ENCODE data around the gene LGALS7B. TPM values are rescaled to one million over a fixed set of nuclear protein-coding genes. Genes with fewer than 3 reads are reported as not detected.

Gene LGALS7B
- total RNA-seq, 1 donor = not detected

DNA sequence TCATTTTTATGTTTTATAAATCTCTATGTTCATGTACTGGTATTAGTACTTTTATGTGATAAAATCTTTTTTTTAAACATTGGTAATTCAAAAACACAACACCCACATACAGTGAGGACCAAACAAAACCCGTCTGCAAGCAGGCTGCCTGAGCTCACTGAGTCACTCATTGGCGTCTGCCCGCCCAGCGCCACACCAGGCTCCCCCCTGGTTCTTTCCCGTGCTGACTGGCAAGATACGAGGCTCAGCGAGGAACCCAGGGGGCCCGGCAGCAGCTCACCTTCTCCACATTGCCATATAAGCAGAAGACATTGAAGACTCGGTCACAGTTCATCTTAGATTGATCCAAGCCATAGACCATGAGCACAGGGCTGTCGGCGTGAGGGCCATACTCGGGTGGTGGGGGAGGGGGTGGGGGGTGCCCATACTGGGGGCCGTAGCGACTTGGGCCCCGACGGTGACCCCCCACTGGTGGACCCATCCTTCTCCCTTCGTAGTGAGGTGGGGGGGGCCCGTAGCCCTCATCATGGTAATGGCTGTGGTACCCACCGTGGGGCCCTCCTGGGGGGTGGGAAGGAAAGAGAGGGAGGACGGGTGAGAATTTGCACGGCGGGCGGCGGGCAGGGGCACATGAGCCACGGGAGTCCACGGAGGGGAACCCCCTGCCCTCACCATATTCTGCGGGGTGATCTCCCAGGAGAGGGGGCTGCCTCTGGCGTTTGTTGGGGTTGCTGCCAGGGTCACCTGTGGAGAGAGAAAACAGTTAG, 51.0 kb downstream of the LGALS7B start:
- no peak for DNase-seq (ENCODE audit: low read depth in 2 of 3, low spot score in 2 of 3)

DNA sequence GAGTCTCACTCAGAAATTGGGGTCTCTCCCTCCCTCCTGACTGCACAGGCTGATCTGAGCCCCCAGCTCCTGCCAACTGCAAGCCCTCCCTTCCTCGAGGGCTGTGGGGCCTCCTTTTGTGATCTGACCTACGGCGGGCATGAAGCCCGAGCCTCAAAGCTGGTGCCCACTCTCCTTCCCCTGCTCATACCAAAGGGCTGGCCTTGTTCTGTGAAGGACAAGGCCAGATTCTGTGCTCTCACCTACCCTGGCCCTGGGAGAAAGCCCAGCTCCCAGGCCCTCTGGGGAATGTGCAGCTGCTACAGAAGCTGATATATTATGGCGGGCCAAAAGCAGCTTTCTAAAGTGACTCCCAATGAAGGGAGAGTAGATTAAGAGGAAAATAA, 51.6 kb downstream of the LGALS7B start:
- no peak for DNase-seq (ENCODE audit: low read depth in 2 of 3, low spot score in 2 of 3)

Small RNA genes lying within 50 kb of the gene (small RNA-seq; reads per million reads assigned to genes)
- not detected for gene RNU6-140P

Other genes with a start within 250 kb of the LGALS7B start
- 31.5 TPM for gene MAP4K1, start 171.2 kb upstream of the LGALS7B start, total RNA-seq
- 831 TPM for gene EIF3K, start 170.0 kb upstream of the LGALS7B start, total RNA-seq
- gene ACTN4, start 141.6 kb upstream of the LGALS7B start, total RNA-seq = 264 TPM
- gene CAPN12, start 44.7 kb upstream of the LGALS7B start, total RNA-seq = 4.8 TPM
- gene LGALS7, start 15.7 kb upstream of the LGALS7B start, total RNA-seq = not detected
- 0.54 TPM for gene LGALS4, start 23.7 kb downstream of the LGALS7B start, total RNA-seq
- gene ECH1, start 42.6 kb downstream of the LGALS7B start, total RNA-seq = 76.7 TPM
- 310 TPM for gene HNRNPL, start 60.8 kb downstream of the LGALS7B start, total RNA-seq
- 16.2 TPM for gene RINL, start 89.1 kb downstream of the LGALS7B start, total RNA-seq
- 59.0 TPM for gene SIRT2, start 110.4 kb downstream of the LGALS7B start, total RNA-seq
- gene NFKBIB, start 110.8 kb downstream of the LGALS7B start, total RNA-seq = 22.9 TPM
- under 0.01 TPM for gene CCER2, start 123.0 kb downstream of the LGALS7B start, total RNA-seq
- gene SARS2, start 141.6 kb downstream of the LGALS7B start, total RNA-seq = 37.2 TPM
- gene MRPS12, start 141.7 kb downstream of the LGALS7B start, total RNA-seq = 43.9 TPM
- gene FBXO17, start 186.5 kb downstream of the LGALS7B start, total RNA-seq = 0.27 TPM
- gene FBXO27, start 243.3 kb downstream of the LGALS7B start, total RNA-seq = 0.27 TPM